ENCODE measurements around the gene PAEP.
"Not testable (repeated sequence)": the region's sequence is repeated elsewhere in the genome, so short reads cannot be mapped to it uniquely, and the experiment has no call there.

The PAEP gene

DNA sequence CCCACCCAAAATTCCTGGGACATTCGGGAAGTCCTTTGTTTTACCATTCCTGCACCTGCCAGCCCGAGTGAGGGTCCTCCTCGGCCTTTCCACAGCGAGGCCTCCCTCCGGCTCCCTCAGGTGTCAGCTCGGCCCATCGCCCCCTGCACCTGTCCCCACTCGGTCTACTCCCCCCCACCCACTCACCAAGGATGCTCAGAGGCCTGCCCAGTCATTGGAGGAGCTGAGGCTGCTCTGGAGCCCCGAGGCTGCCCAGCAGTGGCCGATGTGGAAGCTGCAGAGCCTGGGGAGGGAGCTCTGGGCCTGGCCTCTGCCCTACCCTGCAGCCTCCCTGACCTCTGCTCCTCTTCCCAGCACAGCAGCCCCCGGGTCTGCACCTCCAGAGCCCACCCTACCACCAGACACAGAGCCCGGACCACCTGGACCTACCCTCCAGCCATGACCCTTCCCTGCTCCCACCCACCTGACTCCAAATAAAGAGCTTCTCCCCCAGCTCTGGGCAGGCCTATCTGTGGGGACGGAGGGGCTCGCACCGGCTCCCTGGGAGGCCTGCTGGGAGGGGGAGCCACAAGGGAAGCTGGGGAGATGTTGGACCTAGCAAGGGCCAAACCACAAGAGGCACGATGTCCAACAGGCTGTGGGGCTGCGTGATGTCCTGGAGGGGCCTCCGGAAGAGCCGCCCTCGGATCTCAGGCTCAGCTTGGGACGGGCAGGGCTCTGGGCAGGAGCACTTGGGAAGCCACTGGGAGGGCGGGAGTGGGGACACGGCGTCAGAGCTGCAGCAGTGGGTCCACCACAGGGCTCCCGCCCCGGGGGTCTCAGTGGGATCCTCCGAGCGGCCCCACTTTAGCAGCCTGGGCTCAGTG is 11.8 kb upstream of the PAEP start:
- not testable (repeated sequence) for DNase-seq (ENCODE audit: low read depth in 1 of 2, low spot score in 1 of 2)

DNA sequence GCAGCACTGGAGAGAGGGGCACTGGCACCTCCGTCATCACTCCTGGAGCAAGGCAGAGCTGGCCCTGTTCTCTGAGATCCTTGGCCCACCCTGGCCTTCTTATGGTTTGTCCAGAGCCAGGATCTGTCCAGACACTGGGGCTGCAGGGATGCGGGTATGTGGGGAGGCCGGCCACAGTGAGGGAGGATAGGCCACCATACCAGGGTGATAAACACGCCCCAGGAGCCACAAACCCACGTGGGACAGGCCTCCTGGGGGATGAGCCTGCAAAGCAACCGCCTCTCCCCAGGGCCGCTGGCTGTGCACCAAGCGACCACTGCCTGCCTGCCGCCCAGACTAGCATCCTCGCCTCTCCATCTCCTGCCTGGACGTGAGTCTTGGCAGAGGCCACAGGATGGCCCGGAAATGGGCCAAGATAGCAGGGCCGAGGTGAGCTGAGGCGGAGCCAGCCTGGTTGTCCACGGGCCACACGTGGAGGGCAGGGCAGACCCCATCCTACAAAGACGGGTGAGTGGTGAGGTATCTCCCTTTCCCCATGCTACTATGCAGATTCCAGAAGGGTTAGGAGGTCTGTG is 11.1 kb upstream of the PAEP start:
- DNase-seq (ENCODE audit: low read depth in 1 of 2, low spot score in 1 of 2) = no peak

DNA sequence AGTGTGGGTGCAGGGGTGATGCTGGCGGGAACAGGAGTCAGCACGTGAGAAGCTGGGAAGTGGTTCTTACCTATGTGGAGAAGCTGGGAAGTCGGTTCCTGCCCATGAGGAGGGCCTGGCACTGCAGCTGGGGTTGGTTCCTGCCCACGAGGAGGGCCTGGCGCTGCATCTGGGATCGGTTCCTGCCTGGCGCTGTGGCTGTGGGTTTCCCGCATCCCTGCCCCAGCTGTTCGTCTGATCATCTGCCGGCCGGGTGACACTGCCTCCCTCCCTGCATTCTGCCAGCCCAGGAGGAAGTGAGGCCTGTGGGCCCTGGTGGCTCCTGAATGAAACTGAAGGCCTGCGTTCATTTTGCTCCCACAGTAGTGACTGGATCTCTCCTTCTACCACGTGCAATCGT is 10.5 kb upstream of the PAEP start:
- DNase-seq (ENCODE audit: low read depth in 1 of 2, low spot score in 1 of 2) = no peak

DNA sequence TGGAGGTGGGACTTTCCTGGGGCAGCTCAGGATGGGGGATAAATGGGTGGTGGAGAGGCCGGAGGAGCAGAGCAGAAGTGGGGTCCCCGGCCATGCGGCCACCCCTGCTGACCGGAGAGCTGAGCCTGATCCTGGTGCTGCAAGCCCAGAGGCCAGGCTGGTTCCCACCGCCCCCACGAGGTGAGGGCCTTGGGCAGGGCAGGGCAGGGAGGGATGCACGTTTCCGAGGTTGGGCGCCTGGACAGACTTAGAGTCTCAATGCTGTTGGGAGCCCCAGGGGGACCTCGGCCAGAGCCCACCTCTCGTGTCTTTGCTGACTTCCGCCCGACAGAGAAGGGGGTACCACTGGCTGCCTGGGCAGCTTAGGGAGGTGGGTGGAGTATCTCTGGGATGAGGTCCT is 10.1 kb upstream of the PAEP start:
- no peak for DNase-seq (ENCODE audit: low read depth in 1 of 2, low spot score in 1 of 2)

DNA sequence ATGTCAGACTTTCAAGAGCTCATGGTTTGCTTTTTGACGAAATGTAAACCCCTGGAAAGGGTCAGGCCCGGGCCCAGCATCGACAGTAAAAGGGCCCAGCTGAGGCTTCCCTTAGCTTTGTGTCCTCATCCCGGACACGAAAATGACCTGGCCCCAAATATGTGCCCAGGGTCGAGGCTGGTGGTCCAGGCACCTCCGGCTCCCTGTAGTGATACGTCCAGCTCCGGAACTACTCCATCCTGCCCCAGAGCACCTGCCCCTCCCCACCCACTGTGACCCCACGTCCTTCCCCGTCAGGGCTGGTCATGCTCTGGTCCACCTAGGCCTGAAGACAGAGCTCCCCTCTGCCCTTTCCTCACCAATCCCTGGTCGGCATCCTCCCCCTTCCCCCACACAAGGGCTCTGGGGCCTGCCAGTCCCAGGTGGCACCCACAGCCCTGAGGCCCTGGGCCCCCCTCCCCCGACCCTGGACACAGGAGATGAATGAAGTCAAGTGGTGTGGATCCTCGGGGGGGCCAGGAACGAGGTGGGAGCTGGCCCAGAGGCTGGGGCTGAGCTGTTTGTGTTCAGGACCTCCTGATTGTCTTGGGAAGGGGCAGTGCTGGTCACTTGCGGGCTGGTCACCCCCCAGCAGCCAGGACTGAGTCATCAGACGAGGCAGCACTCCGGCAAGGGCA is 9.4 kb upstream of the PAEP start:
- DNase-seq (ENCODE audit: low read depth in 1 of 2, low spot score in 1 of 2) = no peak

DNA sequence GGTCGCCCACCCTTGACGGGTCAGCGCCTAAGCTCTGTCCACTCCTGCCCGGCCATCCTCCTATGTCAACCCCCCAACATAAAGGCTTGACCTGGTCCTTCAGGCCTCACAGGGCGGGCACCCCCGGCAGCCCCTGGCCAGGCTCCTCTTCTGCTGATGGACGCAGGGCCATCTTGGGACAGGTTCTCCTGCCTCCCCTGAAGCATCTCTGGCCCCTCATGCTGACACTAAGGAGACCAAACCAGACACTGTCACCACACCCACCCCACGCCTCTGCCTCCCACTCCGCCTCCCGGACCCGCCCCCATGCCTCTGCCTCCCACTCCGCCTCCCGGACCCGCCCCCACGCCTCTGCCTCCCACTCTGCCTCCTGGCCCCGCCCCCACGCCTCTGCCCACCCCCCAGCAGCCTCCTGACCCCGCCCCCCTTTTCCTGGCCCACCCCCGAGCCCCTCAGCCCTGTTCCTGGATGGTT is 8.8 kb upstream of the PAEP start:
- no peak for DNase-seq (ENCODE audit: low read depth in 1 of 2, low spot score in 1 of 2)

DNA sequence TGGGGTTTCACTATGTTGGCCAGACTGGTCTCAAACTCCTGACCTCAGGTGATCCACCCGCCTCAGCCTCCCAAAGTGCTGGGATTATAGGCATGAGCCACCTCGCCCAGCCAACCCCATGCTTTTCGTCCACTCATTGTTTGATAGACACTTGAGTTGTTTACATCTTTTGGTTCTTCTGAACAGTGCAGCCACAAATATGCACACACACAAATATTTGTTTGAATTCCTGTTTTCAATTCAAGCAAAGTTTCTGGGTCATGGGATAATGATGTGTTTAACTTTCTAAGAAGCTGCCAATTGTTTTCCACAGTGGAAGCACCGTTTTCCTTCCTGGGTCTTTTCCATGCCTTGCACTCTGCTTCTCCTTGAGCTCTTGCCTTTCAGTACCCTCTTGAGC is 6.8 kb upstream of the PAEP start:
- DNase-seq (ENCODE audit: low read depth in 1 of 2, low spot score in 1 of 2) = no peak

DNA sequence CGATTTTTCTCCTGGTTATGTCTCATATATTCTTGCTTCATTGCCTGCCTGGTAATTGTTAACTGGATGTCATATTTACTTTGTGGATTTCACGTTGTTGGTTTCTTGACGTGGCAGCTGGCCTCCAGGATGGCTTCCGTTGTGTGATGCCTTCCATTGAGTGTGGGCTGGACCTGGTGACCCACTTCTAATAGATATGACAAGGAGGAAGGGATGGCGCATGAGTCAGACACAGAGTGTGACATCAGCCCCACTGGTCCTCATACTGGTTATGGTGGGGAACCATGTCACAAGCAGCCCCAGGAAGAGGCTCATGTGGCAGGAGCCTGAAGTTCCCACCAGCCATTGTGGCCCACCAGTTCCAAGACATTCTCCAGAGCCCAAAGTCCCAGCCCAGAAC is 6.4 kb upstream of the PAEP start:
- DNase-seq (ENCODE audit: low read depth in 1 of 2, low spot score in 1 of 2) = no peak

DNA sequence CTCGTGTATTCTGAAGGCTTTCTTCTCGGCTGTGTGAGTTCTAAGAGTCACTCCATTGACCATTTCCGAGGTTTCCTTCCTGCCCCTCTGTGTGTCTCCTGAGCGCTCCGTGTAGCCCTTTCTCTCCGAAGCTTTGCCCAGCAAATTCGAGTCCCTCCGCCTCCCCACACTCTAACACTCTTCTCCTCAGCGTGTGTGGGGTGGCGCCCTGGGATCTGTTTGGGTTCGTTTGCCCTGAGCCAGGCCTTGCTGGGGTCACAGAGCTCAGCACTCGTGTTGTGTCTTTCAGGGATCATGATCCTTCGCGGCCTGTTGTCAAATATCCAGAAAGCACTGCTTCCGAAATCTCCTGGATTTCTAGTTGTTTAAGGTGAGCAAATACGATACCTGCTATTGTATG is 5.6 kb upstream of the PAEP start:
- no peak for DNase-seq (ENCODE audit: low read depth in 1 of 2, low spot score in 1 of 2)

DNA sequence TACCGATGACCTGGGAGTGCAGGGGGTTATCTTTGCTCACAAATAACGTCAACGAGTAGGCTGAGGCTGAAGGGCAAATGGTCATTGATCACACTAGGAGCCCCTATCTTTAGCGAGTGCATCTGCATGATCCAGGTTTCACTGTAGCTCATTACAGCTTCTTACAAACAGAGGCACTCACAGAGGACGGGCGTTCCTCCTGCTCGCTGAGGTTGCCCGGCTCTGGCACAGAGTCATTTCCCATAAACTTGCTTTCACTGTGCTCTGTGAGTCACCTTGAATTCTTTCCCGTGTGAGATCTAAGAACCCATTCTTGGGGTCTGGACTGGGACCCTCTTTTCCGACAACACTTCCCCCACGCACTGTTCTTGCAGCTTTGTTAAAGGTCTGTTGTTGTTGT is 1.9 kb upstream of the PAEP start:
- DNase-seq (ENCODE audit: low read depth in 1 of 2, low spot score in 1 of 2) = no peak

DNA sequence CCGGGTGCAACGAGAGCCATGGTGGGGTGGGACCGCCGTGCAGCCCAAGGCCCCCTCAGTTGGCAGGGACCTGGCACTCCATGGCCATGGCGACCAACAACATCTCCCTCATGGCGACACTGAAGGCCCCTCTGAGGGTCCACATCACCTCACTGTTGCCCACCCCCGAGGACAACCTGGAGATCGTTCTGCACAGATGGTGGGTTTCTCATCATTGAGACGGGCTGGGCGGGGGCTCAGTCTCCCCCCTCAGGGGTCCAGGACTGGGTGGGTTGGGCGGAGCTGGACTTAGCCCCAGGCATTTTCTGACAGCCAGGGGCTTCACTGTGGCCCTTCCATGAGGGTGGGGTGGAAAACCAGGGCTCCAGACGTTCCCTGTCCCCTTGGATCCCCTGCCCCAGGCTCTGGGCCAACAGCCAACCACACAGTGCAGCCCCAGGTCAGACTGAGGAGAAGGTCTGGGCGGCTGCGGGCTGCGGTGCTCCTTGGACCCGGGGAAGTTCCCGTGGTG is 734 bp downstream of the PAEP start:
- DNase-seq (ENCODE audit: low read depth in 1 of 2, low spot score in 1 of 2) = no peak

DNA sequence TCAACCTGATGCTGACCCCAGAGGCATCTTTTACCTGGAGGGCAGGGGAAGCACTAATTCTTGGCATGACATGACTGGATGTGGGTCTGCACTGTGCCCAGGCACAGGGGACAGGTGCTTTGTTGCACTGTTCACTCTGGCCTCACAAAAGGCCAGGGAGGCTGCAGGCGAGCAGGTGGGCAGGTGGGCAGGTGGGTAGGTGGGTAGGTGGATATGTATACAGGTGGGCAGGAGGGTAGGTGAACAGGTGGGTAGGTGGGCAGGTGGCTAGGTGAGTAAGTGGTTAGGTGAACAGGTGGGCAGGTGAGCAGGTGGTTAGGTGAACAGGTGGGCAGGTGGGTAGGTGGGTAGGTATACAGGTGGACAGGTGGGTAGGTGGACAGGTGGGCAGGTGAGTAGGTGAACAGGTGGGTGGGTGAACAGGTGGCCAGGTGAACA is 1.5 kb downstream of the PAEP start:
- no peak for DNase-seq (ENCODE audit: low read depth in 1 of 2, low spot score in 1 of 2)

DNA sequence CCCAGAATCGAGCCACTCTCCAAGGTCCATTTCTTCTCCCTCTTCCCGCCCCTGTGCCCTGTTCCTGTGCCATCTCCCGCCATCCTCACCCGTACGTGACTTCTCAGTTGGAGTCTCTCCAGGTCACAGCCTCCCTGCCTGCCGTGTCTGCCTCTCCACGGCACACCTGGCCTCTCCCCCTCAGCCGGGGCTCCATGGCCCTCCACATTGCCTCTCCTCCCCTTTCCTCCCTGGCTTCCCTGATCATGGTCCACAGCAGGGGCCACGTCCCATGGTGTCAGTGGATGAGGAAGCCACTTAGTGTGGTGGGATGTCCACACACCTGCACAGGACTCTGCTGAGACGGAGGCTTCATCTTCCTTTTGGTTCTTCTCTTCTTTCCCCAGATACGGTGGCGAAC is 2.3 kb downstream of the PAEP start:
- DNase-seq (ENCODE audit: low read depth in 1 of 2, low spot score in 1 of 2) = no peak

DNA sequence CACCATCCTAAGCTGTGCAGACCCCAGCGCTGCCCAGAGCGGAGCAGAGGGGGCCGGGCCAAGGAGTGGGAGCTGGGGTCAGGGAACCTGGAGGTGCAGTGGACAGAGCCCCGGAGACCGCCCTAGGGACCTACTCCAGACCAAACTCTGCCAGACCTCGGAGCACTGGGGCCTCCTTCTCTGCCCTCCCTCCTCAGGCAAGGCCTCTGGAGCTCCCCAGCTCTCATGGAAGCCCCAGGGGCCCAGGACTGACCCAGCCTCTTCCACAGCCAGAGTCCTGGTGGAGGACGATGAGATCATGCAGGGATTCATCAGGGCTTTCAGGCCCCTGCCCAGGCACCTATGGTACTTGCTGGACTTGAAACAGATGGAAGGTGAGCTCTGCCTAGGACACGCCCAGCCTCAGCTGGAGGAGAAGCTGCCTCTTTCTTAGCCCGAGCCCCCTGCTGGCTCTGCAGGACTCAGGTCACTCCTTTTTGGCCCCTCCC is 3.6 kb downstream of the PAEP start:
- DNase-seq (ENCODE audit: low read depth in 1 of 2, low spot score in 1 of 2) = no peak

DNA sequence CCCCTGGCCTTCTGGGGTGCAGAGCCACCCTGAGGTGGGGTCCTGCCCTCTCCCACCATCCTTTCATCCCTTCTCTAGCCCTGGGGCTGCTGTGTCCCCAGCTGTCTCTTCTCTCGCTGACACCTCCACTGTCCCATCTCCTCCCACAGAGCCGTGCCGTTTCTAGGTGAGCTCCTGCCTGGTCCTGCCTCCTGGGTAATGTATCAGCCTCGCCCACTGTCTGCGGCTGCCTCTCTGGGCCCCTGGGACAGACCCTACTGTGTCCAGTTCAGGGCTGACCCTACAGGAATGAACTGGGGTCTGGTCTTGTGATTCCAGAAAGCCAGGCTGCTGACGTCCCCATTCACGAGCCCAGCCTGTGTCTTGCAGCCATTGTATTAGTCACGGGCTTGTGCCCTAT is 4.1 kb downstream of the PAEP start:
- no peak for DNase-seq (ENCODE audit: low read depth in 1 of 2, low spot score in 1 of 2)

DNA sequence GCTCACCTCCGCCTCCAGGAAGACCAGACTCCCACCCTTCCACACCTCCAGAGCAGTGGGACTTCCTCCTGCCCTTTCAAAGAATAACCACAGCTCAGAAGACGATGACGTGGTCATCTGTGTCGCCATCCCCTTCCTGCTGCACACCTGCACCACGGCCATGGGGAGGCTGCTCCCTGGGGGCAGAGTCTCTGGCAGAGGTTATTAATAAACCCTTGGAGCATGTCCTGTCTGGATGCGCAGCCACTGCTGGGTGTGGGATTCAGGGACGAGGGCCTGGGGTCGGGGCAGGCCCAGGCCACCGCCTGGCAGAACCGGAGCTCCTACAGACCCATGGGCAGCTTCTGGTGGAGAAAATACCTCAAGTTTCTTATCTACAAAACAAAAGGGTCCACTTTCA is 5.0 kb downstream of the PAEP start:
- no peak for DNase-seq (ENCODE audit: low read depth in 1 of 2, low spot score in 1 of 2)

DNA sequence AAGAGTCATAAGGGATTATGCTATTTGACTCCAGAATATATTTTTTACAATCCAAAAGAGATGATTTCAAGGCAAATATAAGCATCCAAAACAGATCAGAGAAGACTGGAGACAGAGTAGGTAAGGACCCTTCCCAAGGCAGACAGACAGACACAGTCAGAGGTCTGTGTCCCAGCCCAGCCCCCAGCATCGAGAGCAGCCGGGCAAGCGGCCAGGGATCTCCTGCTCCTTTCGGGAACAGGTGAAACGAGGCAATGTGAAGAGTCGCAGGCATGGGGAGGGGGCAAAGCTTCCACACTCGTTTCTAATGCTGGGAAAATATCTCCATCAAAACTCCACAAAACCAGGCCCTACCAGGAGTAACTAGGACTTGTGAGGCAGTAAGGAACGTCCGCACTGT is 5.8 kb downstream of the PAEP start:
- DNase-seq (ENCODE audit: low read depth in 1 of 2, low spot score in 1 of 2) = no peak

DNA sequence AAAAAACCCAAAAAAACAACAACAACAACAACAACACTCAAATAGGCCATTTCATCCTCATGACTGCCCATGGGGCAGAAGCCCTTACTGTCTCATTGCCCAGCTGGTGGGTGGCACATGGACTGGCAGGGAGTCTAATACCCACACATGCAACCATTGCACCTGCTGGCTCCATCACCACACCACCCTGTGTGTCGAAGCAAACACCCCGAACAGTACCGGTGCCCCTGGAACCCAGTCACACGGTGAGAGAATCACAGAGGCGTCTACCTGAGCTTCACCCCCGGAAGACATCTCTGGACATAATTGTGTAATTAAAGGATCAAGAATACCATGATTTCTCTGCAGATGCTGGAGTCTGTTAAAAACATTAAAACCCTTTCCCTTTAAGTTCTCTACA is 6.5 kb downstream of the PAEP start:
- no peak for DNase-seq (ENCODE audit: low read depth in 1 of 2, low spot score in 1 of 2)

DNA sequence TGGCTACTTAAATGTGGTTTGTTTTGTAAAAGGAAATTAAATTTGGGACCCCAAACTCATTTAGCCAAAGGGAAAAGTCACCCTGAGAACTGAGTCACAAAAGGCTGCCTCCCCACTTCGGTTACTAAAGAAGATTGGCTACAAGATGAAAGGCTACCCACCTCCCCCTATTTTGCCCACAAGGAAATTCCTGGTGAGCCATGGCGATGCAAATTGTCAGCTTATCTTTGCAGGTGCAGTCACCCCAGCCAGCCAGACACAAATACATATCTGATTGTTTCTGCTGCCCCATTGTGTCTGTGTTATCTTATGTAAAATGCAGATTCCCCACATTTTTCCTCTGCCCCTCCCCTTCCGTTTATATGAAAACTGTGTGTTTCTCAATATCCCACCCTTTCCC is 8.9 kb downstream of the PAEP start:
- no peak for DNase-seq (ENCODE audit: low read depth in 1 of 2, low spot score in 1 of 2)

DNA sequence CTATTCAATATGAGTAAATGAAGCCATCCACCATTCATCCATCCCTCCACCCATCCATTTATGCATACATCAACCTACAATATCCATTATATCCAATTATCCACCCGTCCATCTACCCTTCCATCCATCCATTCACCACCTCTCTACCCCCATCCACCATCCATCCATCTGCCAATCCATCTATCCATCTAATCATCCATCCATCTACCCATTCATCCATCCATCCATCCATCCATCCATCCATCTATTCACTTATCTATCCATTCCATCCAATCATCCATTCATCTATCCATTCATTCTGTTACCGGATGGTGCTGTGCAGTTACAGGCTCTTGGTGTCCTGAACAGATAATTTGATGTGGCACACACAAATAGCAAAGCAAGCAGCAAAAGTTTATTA is 10.7 kb downstream of the PAEP start:
- no peak for DNase-seq (ENCODE audit: low read depth in 1 of 2, low spot score in 1 of 2)

DNA sequence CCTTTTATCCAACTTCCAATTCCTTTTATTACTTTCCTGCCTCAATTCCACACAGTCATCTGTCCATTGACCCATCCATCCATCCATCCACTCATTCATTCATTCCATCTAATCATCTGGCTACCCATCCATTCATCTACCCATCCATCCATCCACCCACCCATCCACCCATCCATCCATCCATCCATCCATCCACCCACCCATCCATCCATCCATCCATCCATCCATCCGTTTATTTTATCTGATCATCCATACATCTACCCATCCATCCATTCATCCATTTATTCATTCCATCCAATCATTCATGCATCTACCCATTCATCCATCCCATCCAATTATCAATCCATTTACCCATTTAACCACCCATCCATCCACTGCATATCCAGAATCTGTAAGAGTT is 11.6 kb downstream of the PAEP start:
- DNase-seq (ENCODE audit: low read depth in 1 of 2, low spot score in 1 of 2) = no peak

DNA sequence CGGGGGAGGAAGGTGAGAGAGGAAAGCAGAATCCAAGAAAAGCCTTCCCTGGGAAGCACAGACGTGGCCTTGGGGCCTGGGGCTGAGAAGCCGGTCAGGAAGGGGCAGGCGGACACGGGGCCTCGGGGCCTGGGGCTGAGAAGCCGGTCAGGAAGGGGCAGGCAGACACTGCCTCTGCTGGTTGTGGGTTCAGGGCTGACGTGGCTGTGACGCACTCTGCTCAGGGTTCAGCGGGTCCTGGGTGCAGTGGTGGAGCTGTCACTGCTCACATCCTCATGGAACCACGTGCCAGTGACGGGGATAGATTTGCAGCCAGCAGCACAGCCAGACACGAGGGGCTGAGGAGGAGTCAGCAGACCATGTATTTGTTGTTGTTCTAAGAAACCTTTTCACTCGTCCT is 12.8 kb downstream of the PAEP start:
- no peak for DNase-seq (ENCODE audit: low read depth in 1 of 2, low spot score in 1 of 2)

Data from stimulated activated CD4-positive, alpha-beta T cell treated with anti-CD3 and anti-CD28 coated beads, Interleukin-15, amount 100 ng/mL, for 1 hour (primary cell).